ENCODE data around the gene CAMK4.

DNA sequence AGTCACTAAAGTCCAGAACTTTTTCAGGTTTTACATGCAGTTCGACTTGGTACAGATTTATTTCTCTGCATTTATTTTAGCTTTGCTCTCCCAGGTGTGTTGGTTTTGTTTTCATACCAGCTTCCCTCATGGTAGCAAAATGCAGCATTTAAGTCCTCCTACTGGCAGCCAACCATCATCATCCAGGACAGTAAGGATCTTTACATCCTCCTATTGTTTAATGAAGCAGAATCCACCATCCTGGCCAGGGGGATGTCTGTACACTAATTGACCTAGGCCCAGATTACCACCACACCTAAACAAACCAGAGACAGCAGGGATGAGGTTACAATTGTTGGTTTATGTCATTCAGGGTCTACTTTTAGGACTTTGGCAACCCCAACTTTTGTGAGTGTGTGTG, 22.3 kb downstream of the CAMK4 start:
- TF ChIP-seq, protein P1, sequence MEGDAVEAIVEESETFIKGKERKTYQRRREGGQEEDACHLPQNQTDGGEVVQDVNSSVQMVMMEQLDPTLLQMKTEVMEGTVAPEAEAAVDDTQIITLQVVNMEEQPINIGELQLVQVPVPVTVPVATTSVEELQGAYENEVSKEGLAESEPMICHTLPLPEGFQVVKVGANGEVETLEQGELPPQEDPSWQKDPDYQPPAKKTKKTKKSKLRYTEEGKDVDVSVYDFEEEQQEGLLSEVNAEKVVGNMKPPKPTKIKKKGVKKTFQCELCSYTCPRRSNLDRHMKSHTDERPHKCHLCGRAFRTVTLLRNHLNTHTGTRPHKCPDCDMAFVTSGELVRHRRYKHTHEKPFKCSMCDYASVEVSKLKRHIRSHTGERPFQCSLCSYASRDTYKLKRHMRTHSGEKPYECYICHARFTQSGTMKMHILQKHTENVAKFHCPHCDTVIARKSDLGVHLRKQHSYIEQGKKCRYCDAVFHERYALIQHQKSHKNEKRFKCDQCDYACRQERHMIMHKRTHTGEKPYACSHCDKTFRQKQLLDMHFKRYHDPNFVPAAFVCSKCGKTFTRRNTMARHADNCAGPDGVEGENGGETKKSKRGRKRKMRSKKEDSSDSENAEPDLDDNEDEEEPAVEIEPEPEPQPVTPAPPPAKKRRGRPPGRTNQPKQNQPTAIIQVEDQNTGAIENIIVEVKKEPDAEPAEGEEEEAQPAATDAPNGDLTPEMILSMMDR (IDR thresholded peaks at IDR 0.05; ENCODE audit: low read depth, low read length, missing input control): no peak
- TF ChIP-seq, protein P2, sequence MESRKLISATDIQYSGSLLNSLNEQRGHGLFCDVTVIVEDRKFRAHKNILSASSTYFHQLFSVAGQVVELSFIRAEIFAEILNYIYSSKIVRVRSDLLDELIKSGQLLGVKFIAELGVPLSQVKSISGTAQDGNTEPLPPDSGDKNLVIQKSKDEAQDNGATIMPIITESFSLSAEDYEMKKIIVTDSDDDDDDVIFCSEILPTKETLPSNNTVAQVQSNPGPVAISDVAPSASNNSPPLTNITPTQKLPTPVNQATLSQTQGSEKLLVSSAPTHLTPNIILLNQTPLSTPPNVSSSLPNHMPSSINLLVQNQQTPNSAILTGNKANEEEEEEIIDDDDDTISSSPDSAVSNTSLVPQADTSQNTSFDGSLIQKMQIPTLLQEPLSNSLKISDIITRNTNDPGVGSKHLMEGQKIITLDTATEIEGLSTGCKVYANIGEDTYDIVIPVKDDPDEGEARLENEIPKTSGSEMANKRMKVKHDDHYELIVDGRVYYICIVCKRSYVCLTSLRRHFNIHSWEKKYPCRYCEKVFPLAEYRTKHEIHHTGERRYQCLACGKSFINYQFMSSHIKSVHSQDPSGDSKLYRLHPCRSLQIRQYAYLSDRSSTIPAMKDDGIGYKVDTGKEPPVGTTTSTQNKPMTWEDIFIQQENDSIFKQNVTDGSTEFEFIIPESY (IDR thresholded peaks at IDR 0.05): no peak
- TF ChIP-seq TAF1 (conservative IDR thresholded peaks at IDR 0.05) (no peak), GABPA (IDR thresholded peaks at IDR 0.05 in 1 of 2, conservative IDR thresholded peaks at IDR 0.05 in 1 of 2) (no peak), REST (IDR thresholded peaks at IDR 0.05) (no peak), YY1 (IDR thresholded peaks at IDR 0.05) (no peak), JUND (IDR thresholded peaks at IDR 0.05) (no peak), RXRA (IDR thresholded peaks at IDR 0.05) (no peak), RAD21 (IDR thresholded peaks at IDR 0.05) (no peak), FOXA1 (IDR thresholded peaks at IDR 0.05) (no peak)
- TF ChIP-seq, protein P3, sequence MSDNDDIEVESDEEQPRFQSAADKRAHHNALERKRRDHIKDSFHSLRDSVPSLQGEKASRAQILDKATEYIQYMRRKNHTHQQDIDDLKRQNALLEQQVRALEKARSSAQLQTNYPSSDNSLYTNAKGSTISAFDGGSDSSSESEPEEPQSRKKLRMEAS (IDR thresholded peaks at IDR 0.05): no peak
